Fibroblast of the aortic adventitia (primary cell): ENCODE results near the gene TLK1. TPM values are rescaled to one million over a fixed set of nuclear protein-coding genes. Genes with fewer than 3 reads are reported as not detected.

Experiments used
- DNase-seq: peaks from one replicate; pipeline ENCODE4 v3.0.0-alpha.2; 2010; ENCODE audit warnings: low read depth
- H3K4me3 ChIP-seq: 2 replicates; pipeline ENCODE4 v1.5.1; 2011; ENCODE audit warnings: low read depth, mild to moderate bottlenecking, control low read depth, low read length, moderate library complexity
- CTCF ChIP-seq: IDR thresholded peaks from 2 replicates; pipeline ENCODE4 v1.5.1; 2011; ENCODE audit warnings: mild to moderate bottlenecking, low read length, control low read depth, inconsistent platforms; ENCODE audit not compliant: insufficient read depth
- total RNA-seq: library from RNA; depleted of rRNA; stranded (reverse); fragments of >200 nt; gene quantifications from 2 replicates; pipeline ENCODE4 v1.2.3, GENCODE V29; 2012; ENCODE audit warnings: low replicate concordance

Gene TLK1
- total RNA-seq, 1 donor: 28.1 TPM

GRCh38 chr2:170984079-170984478, 176.6 kb downstream of the TLK1 start:
- TF ChIP-seq CTCF: no peak
- H3K4me3 ChIP-seq: no peak overlapping the region
- DNase-seq: no peak

DNA sequence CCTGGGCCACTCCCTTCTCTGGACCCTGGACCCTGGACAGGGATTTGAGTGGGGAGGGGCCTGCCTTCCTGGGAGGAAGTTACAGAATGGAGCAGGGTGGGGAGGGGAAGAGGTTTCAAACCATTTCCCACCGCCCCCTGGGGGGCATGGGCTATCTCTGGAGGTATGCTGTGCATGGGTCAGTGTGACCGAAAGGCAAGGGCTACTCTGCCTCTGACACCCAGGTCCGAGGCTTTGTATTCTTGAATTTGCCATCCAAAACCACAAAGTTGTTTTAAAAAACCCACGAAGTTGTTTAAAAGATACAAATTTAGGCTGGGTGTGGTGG, 184.8 kb downstream of the TLK1 start:
- H3K4me3 ChIP-seq: no peak overlapping the region
- no peak for TF ChIP-seq CTCF
- DNase-seq: no peak

DNA sequence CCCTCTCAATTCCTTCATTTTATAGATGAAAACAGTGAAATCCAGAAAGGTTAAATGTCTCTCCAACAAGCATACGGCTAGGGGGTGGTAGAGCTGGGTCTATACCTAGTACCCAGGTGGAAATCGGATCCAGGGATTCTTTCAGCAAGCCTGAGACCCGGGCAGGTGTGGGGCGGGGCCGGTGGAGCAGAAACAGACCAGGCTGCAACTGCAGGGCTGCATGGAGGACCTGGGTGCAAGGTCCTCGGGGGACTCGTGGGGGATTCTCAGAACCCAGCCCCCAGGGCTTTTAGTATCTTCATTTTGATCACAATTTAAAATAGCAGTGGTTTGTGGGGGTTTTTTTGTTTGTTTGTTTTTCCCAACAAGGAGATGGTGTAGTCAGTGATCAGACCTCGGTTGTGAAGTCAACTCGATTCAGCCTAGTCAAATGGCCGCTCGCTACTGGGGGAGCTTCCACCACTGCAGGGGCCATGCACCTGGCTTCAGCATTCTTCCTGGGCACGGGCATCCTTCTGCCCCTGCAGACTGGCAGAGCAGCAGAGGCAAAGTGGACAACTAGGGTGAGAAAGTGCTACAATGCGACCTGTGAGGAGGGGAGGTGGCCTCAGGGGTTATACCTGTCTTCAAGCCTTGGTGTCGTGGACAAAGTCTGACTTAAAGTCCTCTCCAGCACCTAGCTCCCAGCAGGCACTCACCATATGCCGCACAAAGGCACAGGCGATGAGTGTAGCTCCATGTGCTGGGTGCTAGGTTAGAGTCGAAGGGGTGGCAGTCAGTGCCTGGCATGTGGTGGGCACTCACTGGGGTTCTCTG, 185.4 kb downstream of the TLK1 start:
- no peak for TF ChIP-seq CTCF
- no peak overlapping the region for H3K4me3 ChIP-seq
- no peak for DNase-seq

GRCh38 chr2:170974304-170974993, 186.2 kb downstream of the TLK1 start:
- peak; percentile 20 for DNase-seq
- no peak for TF ChIP-seq CTCF
- peak overlapping the region; percentile 78 for H3K4me3 ChIP-seq

DNA sequence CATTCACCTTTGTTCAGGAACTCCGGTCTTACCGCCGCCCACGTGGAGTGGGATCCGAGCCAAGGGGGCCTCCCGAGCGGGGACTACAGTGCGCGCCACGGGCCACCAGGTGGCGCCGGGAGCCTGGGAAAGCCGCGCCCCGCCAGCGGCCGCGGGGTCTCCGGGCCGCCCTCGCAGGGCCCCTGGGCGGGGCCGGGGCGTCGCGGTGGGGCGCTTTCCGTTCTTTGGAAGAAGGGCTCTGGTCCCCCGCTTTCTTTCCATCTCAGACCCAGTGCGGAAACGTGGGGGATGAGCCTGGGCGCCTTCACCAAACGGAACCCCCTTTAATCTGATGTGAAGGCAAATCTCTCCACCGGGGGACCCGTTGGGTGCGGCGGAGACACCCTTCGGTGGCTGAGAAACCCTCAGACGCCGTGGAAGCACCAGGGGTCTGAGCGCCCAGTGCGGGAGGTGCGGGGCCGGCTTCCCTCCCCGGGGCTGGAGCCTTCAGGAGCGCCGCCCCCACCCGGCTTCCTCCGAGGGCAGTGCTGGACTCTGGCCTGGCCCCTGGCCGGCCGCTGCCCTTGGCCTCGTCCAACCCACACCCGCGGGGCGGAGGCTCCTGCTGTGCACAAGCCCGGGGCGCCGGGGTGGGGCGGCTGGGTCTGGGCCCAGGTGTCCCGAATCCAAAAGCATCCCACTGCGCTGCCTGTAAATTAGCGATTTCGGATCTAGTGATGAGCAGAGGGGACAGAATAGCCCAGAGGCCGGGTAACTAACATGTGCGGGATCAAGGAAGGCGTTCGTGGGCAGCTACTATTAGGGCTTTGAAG, 187.0 kb downstream of the TLK1 start:
- DNase-seq: peak; percentile 68

GRCh38 chr2:170973225-170973491, 187.5 kb downstream of the TLK1 start:
- TF ChIP-seq CTCF: no peak
- H3K4me3 ChIP-seq: peak overlapping the region; percentile 62
- DNase-seq: no peak

More for the DNA sequence above, 187.0 kb downstream of the TLK1 start:
- H3K4me3 ChIP-seq: peak overlapping the region; percentile 78
- peak; percentile 68 for TF ChIP-seq CTCF
